Testis (tissue), 2 donors: Measurements from ENCODE around the gene FAM53B.

Source experiments
- CTCF ChIP-seq, 3 experiments: fragments of 450-650 bp in 2 of 3; fragments of 200-600 bp in 1 of 3; sonication (generic) in 1 of 3; IDR thresholded peaks; one replicate each; pipeline ENCODE4 v1.5.1; 2016 to 2019; ENCODE audit warnings: antibody characterized with exemption in 3 of 3, mild to moderate bottlenecking in 2 of 3, moderate library complexity in 1 of 3
- POLR2A ChIP-seq: fragments of 450-650 bp; IDR thresholded peaks from one replicate; pipeline ENCODE4 v1.6.1; 2017; ENCODE audit warnings: antibody characterized with exemption, mild to moderate bottlenecking, moderate library complexity

- TF ChIP-seq CTCF (IDR thresholded peaks at IDR 0.05) (no peak), POLR2A (no peak)
Observed at GRCh38 chr10:124639646-124640045, 104.5 kb downstream of the FAM53B start.
